ENCODE results near the gene KCNIP4.

The KCNIP4 gene

DNA sequence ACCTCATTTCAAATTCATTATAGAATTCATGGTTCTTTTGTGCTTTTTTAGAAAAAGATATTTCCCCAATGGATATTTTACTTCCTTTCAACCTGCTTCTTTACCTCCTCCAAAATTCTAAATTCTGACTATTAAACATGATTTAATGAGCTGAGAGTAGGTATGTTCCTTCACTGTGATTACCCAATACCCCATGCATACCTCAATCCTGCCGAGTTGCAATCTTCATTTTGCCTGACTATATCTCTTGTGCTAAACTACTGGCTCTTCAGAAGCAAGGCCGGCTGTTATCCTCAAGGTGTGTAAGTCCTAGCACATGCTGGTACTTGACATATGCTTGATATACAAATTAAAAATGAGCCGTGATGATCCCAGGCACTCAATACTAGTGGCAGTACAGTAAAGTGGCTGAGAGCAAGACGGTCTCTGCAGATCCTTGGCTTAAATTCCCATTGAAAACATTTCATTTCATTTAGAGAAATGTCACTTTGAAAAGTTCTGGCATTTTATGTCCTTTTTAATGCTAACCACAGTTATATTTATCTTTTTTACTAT is 320.4 kb downstream of the KCNIP4 start:
- no peak overlapping the region for H3K4me3 ChIP-seq (ENCODE audit: low read length, poor library complexity, severe bottlenecking)
- H4K20me1 ChIP-seq (ENCODE audit: insufficient read depth, low read length, poor library complexity, severe bottlenecking): no peaks in the 10 kb centered on the region
- no peaks in the 10 kb centered on the region for H3K27me3 ChIP-seq (ENCODE audit: insufficient read depth, low read length, poor library complexity, severe bottlenecking)
- TF ChIP-seq, protein P1, sequence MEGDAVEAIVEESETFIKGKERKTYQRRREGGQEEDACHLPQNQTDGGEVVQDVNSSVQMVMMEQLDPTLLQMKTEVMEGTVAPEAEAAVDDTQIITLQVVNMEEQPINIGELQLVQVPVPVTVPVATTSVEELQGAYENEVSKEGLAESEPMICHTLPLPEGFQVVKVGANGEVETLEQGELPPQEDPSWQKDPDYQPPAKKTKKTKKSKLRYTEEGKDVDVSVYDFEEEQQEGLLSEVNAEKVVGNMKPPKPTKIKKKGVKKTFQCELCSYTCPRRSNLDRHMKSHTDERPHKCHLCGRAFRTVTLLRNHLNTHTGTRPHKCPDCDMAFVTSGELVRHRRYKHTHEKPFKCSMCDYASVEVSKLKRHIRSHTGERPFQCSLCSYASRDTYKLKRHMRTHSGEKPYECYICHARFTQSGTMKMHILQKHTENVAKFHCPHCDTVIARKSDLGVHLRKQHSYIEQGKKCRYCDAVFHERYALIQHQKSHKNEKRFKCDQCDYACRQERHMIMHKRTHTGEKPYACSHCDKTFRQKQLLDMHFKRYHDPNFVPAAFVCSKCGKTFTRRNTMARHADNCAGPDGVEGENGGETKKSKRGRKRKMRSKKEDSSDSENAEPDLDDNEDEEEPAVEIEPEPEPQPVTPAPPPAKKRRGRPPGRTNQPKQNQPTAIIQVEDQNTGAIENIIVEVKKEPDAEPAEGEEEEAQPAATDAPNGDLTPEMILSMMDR (conservative IDR thresholded peaks at IDR 0.05; ENCODE audit: low read length): no peak
- TF ChIP-seq EZH2phosphoT487 (IDR thresholded peaks at IDR 0.05; ENCODE audit: borderline replicate concordance): no peak
- no peak overlapping the region for H3K9ac ChIP-seq (ENCODE audit: low read depth, low read length, poor library complexity, severe bottlenecking)
- no peaks in the 10 kb centered on the region for H3K79me2 ChIP-seq (ENCODE audit: insufficient read depth, low read length)
- H3K9me3 ChIP-seq (ENCODE audit: insufficient read depth, low read depth, low read length): no peaks in the 10 kb centered on the region
- no peaks in the 10 kb centered on the region for H3F3A ChIP-seq (ENCODE audit: low read depth)
- H3K4me2 ChIP-seq (ENCODE audit: low read depth, low read length, poor library complexity, severe bottlenecking): no peak overlapping the region
- H3K36me3 ChIP-seq (ENCODE audit: insufficient read depth, low read length): no peaks in the 10 kb centered on the region
- H3K4me1 ChIP-seq (ENCODE audit: insufficient read depth, low read length, poor library complexity, severe bottlenecking): no peaks in the 10 kb centered on the region
- no peaks in the 10 kb centered on the region for H3K9me2 ChIP-seq (replicated peaks; ENCODE audit: low read depth, low read length)
- no peak overlapping the region for H2AFZ ChIP-seq (ENCODE audit: low read length)

DNA sequence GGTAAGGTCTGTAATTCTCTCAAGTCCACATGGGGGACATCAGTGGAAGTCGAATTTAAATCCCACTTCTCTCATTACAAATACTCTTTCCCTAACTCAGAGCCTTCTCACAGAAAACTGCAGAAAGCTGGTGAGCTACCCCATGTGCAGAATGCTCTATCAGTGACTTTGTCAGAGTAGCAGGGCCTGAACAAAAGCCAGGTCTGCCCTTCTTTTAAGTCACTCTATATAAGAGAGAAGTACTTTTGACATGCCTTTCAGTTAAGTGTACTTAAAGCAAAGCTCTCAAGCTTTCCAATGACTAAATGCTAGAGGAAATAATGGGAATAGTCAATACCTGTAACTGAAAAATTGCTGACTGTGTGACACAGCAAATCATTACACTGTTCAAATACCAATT is 323.1 kb downstream of the KCNIP4 start:
- H3K4me2 ChIP-seq (ENCODE audit: low read depth, low read length, poor library complexity, severe bottlenecking): no peak overlapping the region
- no peaks in the 10 kb centered on the region for H3K36me3 ChIP-seq (ENCODE audit: insufficient read depth, low read length)
- H3F3A ChIP-seq (ENCODE audit: low read depth): no peaks in the 10 kb centered on the region
- TF ChIP-seq, protein P1 (conservative IDR thresholded peaks at IDR 0.05; ENCODE audit: low read length): no peak
- TF ChIP-seq EZH2phosphoT487 (IDR thresholded peaks at IDR 0.05; ENCODE audit: borderline replicate concordance): no peak
- H3K27me3 ChIP-seq (ENCODE audit: insufficient read depth, low read length, poor library complexity, severe bottlenecking): no peaks in the 10 kb centered on the region
- no peak overlapping the region for H3K4me3 ChIP-seq (ENCODE audit: low read length, poor library complexity, severe bottlenecking)
- H3K9ac ChIP-seq (ENCODE audit: low read depth, low read length, poor library complexity, severe bottlenecking): no peak overlapping the region
- no peaks in the 10 kb centered on the region for H4K20me1 ChIP-seq (ENCODE audit: insufficient read depth, low read length, poor library complexity, severe bottlenecking)
- H2AFZ ChIP-seq (ENCODE audit: low read length): no peak overlapping the region
- H3K4me1 ChIP-seq (ENCODE audit: insufficient read depth, low read length, poor library complexity, severe bottlenecking): no peaks in the 10 kb centered on the region
- H3K79me2 ChIP-seq (ENCODE audit: insufficient read depth, low read length): no peaks in the 10 kb centered on the region
- H3K9me3 ChIP-seq (ENCODE audit: insufficient read depth, low read depth, low read length): no peaks in the 10 kb centered on the region
- H3K9me2 ChIP-seq (replicated peaks; ENCODE audit: low read depth, low read length): no peaks in the 10 kb centered on the region

DNA sequence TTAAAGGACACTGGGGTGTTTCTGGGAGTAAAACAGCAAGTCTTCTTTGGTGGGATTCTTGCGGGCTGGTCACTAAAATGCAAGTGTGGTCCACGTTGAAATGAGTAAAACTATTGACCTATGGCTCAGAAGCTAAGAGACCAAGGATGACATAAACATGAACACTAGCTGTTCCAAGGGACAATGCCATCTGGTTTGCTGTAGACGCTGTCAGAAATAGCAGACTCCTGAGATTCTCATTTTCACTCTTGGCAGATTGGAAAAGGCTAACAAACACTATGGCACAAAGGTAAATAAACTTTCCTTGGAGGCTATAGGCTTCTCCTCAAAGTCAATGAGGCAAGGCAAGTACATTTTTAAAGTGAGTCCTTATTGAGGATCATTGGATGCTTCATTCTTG is 343.6 kb downstream of the KCNIP4 start:
- H3K9ac ChIP-seq (ENCODE audit: low read depth, low read length, poor library complexity, severe bottlenecking): no peak overlapping the region
- H3K9me3 ChIP-seq (ENCODE audit: insufficient read depth, low read depth, low read length): no peaks in the 10 kb centered on the region
- no peak overlapping the region for H3K4me2 ChIP-seq (ENCODE audit: low read depth, low read length, poor library complexity, severe bottlenecking)
- no peaks in the 10 kb centered on the region for H3K9me2 ChIP-seq (replicated peaks; ENCODE audit: low read depth, low read length)
- H3F3A ChIP-seq (ENCODE audit: low read depth): no peaks in the 10 kb centered on the region
- TF ChIP-seq, protein P1 (conservative IDR thresholded peaks at IDR 0.05; ENCODE audit: low read length): no peak
- TF ChIP-seq EZH2phosphoT487 (IDR thresholded peaks at IDR 0.05; ENCODE audit: borderline replicate concordance): no peak
- H4K20me1 ChIP-seq (ENCODE audit: insufficient read depth, low read length, poor library complexity, severe bottlenecking): no peaks in the 10 kb centered on the region
- no peaks in the 10 kb centered on the region for H3K4me1 ChIP-seq (ENCODE audit: insufficient read depth, low read length, poor library complexity, severe bottlenecking)
- H3K79me2 ChIP-seq (ENCODE audit: insufficient read depth, low read length): no peaks in the 10 kb centered on the region
- no peaks in the 10 kb centered on the region for H3K36me3 ChIP-seq (ENCODE audit: insufficient read depth, low read length)
- H2AFZ ChIP-seq (ENCODE audit: low read length): no peak overlapping the region
- no peaks in the 10 kb centered on the region for H3K27me3 ChIP-seq (ENCODE audit: insufficient read depth, low read length, poor library complexity, severe bottlenecking)
- H3K4me3 ChIP-seq (ENCODE audit: low read length, poor library complexity, severe bottlenecking): no peak overlapping the region
